ENCODE data around the gene TCP11X2.
"Not testable (repeated sequence)": the region's sequence is repeated elsewhere in the genome, so short reads cannot be mapped to it uniquely, and the experiment has no call there.

TCP11X2 gene

DNA sequence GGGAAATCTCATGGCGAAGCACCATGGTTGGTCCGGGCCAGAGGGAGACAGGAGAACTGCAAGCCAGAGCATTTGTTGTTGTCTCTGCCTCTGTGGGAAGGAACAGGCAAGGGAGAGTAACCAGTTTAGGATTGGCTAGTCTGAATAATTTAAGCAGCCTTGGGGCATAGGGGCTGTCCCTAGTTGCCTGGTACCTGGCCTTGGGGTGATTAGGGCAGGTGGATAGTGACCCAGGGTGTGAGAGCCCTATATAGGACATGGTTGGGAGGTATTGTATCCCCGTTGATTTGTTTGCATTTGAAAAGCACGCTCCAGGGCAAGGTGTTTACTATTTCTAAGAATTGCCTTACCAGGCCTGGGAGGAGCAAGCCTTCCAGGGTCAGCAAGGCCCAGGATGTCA is 57.1 kb downstream of the TCP11X2 start:
- DNase-seq, H3K36me3 ChIP-seq, H3K27me3 ChIP-seq: not testable (repeated sequence)

More for the DNA sequence above, 57.1 kb downstream of the TCP11X2 start:
- not testable (repeated sequence) for H3K9me3 ChIP-seq; H3K4me1 ChIP-seq; H3K4me3 ChIP-seq (ENCODE audit: low read depth, low read length)

Measured in BE2C (cell line).